Measurements from ENCODE around the gene FMNL2.

FMNL2 gene

DNA sequence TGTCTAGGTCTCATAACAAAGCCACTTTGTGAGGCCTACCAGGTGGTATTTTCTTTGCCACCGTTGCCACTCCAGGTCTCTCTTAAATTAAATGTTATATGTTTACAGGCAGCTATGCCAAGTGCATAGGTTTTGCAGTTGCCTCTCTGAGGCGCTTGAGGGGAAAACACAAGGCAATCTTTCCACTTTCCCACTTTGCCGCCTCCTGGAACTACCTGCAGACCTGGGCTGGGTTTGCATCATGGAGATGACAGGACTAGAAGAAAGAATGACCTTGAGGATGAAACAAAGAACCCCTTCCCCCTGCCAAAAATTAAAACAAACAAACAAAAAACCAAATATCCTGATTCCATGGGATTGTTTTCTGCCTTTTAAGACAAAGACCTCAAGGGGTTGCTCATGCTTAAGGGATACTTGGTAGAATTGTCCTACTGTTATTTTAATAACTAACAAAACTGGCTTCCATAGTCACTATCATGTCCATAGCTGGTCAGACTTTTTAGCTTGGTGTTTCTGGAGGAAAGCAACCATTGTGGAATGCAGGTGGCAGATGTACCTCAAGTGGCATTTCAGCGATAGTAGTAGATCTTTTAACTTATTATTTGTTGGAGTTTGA, 222.4 kb downstream of the FMNL2 start:
- no peak for DNase-seq (ENCODE audit: low spot score)

DNA sequence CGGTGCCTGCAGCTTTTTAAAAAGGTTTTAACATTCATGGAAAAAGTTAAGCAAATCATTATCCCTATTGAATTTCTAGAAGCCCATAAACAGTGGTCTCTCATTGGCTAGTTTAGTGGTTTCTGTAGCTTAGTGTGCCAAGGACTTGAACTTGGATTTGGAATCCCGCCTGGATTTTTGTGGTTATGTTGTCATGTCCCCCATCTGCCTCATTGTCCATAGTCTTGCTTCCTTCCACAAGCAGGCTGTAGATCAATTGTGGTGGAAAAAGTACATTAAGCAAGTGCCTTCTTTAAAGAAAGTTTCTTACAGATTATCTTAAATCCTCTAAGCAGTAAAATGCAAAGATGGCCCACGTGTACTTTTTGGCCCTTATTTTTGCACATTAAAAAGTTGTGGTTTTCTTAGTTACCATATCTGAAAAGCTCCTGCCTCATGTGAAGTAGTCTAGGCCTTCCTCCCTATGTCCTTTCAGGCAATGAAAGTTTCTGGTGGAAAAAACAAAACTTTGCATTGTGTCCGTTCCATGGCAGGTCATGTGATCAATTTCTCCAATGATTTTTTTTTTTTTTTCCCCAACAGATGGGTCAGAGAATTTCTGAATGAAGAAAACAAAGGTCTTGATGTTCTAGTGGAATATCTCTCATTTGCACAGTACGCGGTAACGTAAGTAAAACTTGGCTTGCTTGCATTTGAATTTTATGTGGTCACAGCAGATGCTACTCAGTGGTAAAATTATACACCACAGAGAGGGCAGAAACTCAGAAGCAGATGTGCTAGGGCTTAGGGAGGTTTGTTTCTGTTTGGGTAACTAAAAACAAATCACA, 223.4 kb downstream of the FMNL2 start:
- no peak for DNase-seq (ENCODE audit: low spot score)

DNA sequence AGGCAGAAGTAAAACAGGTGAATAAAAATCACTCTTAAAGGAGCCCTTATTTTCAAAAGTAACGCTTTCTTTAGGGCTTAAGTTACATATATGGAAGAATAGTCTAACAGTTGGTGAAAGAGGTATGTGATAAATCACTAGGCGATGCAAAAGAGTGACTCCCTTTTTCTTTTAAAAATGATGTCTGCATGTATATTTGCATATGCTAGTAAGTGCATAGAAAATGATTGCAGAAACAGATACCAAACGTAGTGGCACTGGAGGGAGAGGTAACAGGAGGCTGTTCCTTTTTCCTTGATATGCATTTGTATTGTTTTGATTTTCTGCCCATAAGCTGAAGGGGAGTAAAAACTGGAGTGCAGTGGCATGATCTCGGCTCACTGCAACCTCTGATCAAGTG, 224.0 kb downstream of the FMNL2 start:
- no peak for DNase-seq (ENCODE audit: low spot score)

DNA sequence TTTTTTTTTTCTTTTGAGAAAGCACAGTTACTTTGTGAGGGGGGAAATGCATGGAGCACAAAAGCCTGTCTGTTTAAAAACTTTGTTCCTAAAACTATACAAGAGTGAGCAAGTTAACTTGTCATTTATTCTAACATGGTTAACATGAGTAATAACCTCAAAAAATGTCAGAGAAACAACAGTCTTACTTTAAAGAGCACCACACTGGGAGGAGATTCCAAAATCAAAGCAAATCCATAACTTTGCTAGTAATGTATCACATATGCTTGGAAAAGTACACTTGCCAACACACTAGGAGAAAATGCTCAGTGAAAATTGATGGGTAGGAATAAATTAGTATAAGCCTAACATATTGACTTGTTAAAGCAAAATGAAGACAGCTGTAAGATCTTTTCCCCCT, 225.2 kb downstream of the FMNL2 start:
- DNase-seq (ENCODE audit: low spot score), result no peak

DNA sequence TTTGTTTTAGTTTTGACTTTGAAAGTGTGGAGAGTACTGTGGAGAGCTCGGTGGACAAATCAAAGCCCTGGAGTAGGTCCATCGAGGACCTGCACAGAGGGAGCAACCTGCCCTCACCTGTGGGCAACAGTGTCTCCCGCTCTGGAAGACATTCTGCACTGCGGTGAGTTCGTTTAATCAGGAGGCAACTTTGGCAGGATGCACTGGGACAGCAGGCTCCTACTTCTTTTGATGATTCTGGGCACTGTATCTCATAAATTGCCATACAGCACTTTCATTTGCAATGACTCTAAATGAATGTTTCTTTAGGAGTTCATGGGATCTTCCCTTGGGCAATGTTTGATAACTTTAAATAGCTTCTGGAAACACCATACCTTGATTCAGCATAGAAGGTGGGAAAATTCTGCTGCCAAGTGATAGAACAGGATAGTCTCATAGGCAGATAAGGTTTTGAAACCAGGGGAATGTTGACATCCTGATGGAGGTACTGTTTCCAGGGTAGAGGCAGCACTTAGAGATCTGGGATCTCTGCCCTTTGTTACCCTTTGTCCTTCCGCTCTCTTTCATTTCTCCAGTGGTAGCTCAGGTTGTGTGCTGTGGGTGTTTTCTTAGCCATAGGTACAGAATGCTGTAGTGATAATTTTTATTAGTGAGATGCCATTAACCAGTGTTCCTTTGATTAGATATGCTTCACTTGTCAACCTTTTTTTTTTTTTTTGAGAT, 226.1 kb downstream of the FMNL2 start:
- no peak for DNase-seq (ENCODE audit: low spot score)

DNA sequence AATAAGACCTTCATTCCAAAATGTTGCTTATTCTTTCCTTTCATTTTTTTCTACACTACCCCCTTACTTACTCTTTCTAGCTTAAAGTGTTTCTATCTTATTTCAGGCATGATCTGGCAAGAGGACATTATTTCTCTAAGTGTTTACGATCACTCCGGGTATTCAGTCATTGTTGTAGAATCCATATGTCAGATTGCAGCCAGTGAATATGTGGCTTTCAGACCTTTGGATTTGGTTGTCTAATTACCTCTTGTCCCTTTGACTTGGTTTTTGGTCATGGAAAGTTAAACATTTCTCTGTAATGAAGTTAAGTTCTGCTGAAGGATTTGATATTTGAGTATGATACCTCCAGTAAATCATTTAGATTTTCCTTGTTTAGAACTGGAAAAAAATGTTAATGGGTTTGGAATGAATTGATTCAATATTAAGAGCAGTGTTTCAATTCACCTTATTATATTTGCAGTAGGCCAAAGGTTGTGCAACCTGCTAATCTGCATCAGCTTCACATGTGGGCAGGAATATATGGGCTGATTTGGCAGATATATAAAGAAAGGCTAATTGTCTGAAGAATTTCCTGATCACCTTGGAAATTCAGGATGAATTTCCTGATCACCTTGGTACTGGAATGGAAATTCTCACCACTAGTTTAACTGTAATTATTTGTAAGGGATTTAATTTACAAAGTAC, 227.4 kb downstream of the FMNL2 start:
- DNase-seq (ENCODE audit: low spot score), result no peak

DNA sequence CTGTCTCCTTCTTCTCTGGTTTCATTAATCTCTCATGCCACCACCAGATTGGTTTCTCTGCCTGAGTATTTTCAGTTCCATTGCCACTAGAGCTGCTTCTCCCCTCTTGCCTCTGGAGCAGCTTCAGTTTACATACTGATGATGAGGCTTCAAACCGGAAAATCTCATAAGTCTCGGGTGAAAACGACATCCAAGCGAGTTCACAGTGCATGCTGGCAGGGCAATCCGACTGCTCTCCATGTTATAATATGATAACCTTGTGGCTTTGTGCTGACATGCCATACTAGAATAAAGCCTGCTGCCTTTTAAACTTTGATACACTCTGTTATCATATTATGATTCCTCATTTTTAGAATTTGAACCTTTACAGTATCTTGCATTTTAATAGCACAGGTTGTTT, 228.8 kb downstream of the FMNL2 start:
- no peak for DNase-seq (ENCODE audit: low spot score)

DNA sequence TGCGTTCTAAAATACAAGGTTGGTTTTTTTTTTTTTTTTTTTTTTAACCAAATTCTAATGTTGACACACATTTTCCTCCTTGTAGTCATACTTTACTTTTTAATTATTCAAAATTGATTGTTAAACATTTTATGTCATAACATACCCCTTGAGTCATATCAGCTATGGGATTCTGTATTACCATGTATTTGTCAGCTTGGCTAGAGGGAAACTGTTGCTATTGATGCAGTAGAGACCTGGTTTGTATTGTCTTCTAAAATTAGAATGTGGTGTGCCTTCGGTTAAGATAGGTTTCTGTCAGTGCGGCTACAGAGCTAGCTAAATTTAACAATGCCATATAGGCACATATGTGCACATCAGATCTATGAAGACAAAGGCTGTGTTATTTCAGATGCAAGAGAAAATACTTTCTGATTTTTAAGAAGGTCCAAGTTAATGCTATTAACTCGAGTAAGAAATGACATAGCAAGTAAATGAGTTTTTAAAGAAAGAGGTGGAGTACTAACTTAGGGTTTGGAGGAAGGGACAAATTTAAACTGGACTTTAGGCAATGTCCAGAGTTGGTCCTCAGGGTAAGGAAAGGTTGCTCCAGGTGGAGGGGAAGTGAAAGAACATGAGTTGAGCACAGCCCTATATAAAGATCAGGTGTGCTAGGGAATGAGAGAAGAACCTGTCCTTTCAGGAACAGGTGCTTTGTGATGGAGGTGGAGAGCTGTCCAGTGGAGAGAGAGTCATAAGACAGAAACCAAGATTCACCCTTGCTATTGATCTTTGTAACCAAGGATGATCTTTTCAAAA, 230.0 kb downstream of the FMNL2 start:
- DNase-seq (ENCODE audit: low spot score), result no peak

DNA sequence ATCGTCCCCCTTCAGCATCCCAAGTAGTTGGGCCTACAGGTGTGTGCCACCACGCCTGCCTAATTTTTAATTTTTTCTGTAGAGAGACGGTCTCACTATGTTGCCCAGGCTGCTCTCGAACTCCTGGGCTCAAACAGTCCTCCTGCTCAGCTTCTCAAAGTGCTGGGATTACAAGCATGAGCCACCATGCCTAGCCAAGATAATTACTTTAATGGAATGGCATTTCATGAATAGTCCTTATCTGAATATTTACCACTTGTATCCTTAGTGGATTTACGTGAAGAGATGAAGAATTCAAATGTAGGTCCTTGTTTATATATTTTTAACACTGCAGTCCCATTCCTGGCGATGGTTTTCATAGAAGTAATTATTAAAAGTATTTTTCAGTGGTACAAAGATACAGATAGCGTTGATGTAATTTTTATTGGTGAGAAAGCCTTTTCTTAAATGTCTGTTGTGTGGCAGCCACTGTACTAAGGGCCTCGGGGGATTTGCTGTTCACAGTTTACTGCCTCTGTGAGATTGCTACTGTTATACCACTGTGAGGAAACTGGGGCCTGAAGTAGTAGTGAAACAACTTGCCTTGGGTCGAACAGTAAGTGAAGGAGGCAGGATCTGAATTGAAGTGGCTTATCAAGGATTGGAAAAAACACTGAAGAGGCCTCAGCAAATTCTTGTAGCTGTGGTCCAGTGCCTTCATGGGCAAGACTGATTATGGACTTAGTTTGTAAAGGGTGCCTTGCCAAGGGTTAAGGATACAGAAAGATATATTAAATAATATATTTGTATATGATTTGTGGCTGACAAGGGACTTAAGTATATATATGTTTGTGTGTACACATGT, 231.1 kb downstream of the FMNL2 start:
- DNase-seq (ENCODE audit: low spot score), result no peak

DNA sequence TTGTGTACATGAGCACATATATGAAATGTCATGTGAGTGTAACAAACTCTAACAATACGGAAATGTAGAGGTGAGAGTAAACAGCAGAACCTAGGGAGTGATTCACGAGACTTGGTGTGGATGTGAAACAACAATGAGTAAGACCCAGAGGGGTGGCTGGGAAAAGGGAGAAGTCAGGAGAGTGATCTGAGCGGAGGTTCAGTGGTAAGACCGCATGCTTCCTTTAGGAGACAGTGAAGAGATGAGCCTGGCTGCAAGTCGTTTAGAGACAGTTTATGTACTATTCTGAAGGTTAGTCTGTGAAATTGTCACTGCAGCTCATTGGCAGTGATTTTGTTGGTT, 231.7 kb downstream of the FMNL2 start:
- DNase-seq (ENCODE audit: low spot score), result no peak

DNA sequence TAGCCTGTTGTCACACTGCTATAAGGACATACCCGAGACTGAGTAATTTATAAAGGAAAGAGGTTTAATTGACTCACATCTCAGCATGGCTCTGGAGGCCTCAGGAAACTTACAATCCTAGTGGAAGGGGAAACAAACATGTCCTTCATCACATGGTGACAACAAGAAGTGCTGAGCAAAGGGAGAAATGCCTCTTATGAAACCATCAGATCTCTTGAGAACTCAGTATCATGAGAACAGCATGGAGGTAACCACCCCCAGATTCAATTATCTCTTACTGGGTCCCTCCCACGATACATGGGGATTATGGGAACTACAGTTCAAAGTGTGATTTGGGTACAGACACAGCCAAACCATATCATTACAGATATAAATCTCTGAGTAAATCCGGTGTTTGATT, 233.6 kb downstream of the FMNL2 start:
- DNase-seq (ENCODE audit: low spot score), result no peak

DNA sequence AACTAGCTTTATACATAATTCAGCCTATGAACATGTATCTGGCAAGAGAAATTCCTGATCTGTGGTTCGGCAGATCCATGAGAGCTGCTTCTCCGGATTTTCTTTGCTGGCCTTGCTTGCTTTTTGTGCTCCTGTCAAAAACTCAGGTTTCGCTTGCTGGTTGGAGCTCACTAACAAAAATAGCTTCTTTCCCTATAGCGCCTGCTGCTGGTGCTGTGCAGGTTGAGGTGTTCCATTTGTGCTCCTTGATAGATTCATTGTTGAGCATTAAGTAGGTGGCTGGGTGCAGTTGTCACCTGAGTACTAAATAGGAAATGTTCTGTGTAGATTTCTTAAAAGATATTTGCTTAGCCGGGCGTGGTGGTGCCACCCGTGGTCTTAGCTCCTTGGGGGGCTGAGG, 234.2 kb downstream of the FMNL2 start:
- no peak for DNase-seq (ENCODE audit: low spot score)

DNA sequence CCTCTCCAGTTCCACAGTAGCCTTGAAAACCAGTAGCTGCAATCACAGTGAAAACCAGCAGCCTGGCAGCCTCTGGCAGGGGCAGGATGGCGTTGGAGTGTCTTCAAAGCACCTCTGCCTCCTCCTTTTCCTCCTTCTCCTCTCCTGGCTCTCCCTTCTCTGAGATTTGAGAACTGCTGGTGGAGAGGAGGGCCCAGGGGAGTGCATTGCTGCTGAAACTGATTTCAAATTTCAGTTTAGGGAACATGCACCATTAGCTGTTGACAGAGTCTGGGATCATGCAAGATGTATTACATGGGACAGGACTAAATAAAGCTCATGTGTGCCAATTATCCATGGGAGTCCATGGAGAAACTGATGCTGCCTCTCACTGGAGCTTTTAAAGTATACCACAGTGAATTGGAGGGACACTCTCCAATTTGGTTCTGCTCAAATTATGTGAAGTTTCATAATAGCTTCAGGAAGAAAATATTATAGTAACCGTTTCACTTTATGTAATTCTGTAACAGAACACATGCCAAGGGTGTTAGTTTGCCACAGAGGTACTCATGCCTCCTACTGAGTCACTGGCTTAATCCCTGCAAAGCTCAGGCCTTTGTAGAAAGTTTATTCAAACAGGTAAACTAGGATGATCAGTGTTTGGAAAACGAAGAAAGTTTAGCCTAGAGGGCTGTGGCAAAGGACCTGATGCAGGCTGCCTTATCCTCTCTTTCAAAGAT, 236.2 kb downstream of the FMNL2 start:
- DNase-seq (ENCODE audit: low spot score), result no peak

DNA sequence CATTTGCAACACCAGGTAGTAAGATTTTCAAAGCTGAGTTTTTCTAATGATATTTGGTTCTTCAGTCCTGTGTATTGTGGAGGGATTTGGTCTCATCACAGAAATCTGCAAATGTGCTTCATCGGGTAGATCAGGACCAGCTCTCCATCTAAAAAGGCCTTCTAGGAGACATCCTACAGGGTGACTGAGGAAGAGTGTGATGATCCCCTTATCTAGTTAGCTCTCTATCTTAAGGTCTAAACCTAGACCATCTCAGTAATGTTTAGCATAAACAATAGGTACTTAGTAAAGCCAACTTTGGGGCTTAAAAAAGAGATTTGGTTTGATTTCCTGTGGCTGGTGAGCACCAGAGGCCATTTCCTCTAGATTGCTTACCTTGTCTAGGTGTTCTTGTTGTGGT, 237.1 kb downstream of the FMNL2 start:
- DNase-seq (ENCODE audit: low spot score), result no peak

DNA sequence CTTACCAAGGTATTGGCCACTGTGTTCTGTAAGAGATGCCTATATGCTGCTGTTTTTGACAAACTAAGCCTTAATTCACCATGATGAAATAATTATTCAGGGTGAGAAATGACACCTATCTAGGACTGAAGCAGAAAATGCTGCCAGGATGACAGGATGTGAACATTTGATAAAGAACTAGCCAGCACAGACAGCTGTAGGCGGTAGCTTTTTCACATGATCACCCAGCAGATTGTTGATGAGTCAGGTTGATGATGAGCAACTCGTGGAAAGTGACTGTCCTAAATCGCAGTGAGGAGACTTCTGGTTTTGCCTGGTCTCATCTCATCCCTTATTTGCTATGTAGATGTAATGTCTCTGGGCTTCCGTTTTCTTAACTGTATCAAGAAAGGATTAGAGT, 238.2 kb downstream of the FMNL2 start:
- DNase-seq (ENCODE audit: low spot score), result no peak

DNA sequence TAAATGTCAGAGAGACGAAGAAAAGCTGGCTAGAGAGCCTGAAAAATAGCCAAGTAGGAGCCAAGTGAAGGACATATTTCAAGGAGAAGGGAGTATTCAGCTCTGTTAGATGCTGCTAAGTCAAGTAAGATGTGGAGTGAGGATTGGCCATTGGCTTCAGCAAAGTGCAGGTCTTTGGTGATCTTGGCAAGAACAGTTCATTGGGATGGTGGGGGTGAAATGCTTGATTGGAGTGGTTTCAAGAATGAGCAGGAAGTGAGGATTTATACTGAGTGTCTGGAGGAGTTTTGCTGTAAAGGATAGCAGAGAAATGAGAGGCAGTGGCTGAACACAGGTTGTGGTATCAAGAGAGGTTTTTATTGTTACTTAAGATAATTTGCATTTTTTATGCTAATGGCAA, 242.6 kb downstream of the FMNL2 start:
- DNase-seq (ENCODE audit: low spot score), result no peak

DNA sequence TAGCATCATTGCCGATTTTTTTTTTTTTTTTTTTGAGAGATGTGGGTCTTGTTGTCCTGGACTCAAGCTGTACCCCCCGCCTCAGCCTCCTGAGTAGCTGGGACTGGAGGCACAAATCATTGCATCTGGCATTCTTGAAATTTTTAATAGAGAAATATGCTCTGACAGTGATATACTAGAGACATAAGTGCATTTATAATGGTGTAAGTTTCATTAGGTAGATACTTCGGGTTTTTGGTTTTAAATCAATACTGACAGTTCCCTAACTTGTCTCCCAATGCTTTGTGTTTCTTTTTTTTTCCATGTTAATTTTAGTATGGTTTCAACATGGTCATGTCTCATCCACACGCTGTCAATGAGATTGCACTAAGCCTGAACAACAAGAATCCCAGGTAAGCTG, 243.6 kb downstream of the FMNL2 start:
- no peak for DNase-seq (ENCODE audit: low spot score)

DNA sequence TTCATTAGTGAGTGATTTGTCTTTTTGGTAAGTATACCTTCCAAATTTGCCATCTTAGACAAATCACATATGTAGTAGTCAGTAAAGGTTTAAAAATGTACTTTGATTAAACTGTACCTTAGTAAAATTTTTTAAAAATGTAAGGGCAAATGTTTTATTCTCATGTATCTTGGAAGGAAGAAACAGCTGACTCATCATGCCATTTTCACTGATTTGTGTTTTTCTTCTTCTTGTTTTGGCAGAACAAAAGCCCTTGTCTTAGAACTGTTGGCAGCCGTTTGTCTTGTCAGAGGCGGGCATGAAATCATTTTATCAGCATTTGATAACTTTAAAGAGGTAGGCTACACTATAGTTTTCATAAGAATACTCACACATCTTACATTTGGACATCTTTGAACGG, 245.7 kb downstream of the FMNL2 start:
- DNase-seq (ENCODE audit: low spot score), result no peak

DNA sequence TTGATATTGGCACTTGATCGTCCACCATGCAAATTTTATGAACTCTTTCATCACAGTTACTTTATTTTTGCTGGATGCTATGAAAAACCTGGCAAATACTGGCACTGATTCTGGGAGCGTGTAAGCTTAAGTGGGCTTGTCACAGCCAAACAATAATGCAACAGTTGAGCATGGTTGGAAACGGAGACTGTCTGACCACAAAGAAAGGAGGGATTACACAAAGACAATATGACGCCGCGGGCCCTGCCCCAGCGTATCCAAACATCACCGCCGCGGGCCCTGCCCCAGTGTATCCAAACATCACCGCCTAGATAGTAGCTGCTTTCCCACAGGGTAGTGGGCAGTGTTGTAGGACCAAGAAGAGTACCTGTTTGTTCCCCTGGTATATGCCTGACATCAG, 246.4 kb downstream of the FMNL2 start:
- no peak for DNase-seq (ENCODE audit: low spot score)

DNA sequence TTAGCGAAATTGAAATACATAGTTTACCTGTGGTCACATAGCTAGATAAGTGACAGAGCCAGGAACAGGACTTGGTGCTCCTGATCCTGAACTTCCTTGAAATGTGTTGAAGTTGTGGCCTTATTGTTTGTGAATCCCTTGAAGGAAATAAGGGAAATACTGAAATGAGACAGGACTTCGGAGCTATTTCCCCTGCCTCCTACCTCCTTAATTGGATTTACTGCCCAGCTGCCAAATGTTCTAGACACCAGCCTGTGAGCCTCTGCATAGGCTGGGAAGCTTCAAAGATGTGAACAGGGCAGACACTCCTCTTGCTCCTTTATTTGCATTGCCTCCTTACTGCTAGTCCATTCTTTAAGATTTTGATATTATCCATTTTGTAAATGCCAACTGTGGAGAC, 247.1 kb downstream of the FMNL2 start:
- no peak for DNase-seq (ENCODE audit: low spot score)
